SK-N-SH (cell line): ENCODE measurements around the gene PPP1R27.

Experiments
- CTCF ChIP-seq: fragments of 200-600 bp; sonication (generic); IDR thresholded peaks from 2 replicates; pipeline ENCODE4 v1.6.1; 2017; ENCODE audit warnings: antibody characterized with exemption, mild to moderate bottlenecking, moderate library complexity
- ELF1 ChIP-seq: IDR thresholded peaks from 2 replicates; pipeline ENCODE4 v1.4.0; 2012
- EZH2phosphoT487 ChIP-seq: fragments of 200-600 bp; sonication (generic); IDR thresholded peaks from 2 replicates; pipeline ENCODE4 v1.6.1; 2017; ENCODE audit warnings: low read depth, mixed run types, mild to moderate bottlenecking, antibody characterized with exemption, moderate library complexity, borderline replicate concordance
- JUND ChIP-seq: IDR thresholded peaks from 2 replicates; pipeline ENCODE4 v1.4.0; 2012
- MEF2A ChIP-seq: IDR thresholded peaks from 2 replicates; pipeline ENCODE4 v1.4.0; 2012; ENCODE audit warnings: low read depth, borderline replicate concordance
- NFIC ChIP-seq: IDR thresholded peaks from 2 replicates; pipeline ENCODE4 v1.4.0; 2012; ENCODE audit warnings: borderline replicate concordance
- NRF1 ChIP-seq: IDR thresholded peaks from 2 replicates; pipeline ENCODE4 v1.6.1; 2012; ENCODE audit warnings: low read depth, mild to moderate bottlenecking, low read length
- PBX3 ChIP-seq: IDR thresholded peaks from 2 replicates; pipeline ENCODE4; 2012
- RFX5 ChIP-seq: IDR thresholded peaks from 2 replicates; pipeline ENCODE4 v1.6.1; 2012; ENCODE audit warnings: mild to moderate bottlenecking, improper control_type of control experiment, low read length
- SIN3A ChIP-seq: IDR thresholded peaks from 2 replicates; pipeline ENCODE4 v1.6.1; 2012; ENCODE audit warnings: low read depth, mild to moderate bottlenecking, low read length, moderate library complexity, borderline replicate concordance
- TCF12 ChIP-seq: IDR thresholded peaks from 2 replicates; pipeline ENCODE4 v1.4.0; 2012
- TF ChIP-seq, protein P1 (sequence below): fragments of 150-350 bp; IDR thresholded peaks from 2 replicates; pipeline ENCODE4 v1.6.1; 2016; ENCODE audit warnings: mild to moderate bottlenecking, low read depth, low read length

GRCh38 chr17:81792675-81793615, 41.9 kb downstream of the PPP1R27 start:
- no peak for TF ChIP-seq CTCF
- TF ChIP-seq, protein P1, sequence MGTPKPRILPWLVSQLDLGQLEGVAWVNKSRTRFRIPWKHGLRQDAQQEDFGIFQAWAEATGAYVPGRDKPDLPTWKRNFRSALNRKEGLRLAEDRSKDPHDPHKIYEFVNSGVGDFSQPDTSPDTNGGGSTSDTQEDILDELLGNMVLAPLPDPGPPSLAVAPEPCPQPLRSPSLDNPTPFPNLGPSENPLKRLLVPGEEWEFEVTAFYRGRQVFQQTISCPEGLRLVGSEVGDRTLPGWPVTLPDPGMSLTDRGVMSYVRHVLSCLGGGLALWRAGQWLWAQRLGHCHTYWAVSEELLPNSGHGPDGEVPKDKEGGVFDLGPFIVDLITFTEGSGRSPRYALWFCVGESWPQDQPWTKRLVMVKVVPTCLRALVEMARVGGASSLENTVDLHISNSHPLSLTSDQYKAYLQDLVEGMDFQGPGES, result no peak
- TF ChIP-seq JUND, result no peak
- no peak for TF ChIP-seq NFIC
- TF ChIP-seq EZH2phosphoT487, result no peak
- no peak for TF ChIP-seq PBX3
- TF ChIP-seq TCF12, result no peak
- no peak for TF ChIP-seq SIN3A
- no peak for TF ChIP-seq RFX5
- no peak for TF ChIP-seq ELF1
- no peak for TF ChIP-seq MEF2A
- TF ChIP-seq NRF1, result no peak
